IMR-90 (cell line): ENCODE results near the gene TSEN54.

Experiments
- CHD1 ChIP-seq: IDR thresholded peaks from 2 replicates; pipeline ENCODE4 v1.6.1; 2012; ENCODE audit warnings: low read depth, low read length, improper control_type of control experiment
- CTCF ChIP-seq: conservative IDR thresholded peaks from 2 replicates; pipeline ENCODE4 v1.5.1; 2012; ENCODE audit warnings: mild to moderate bottlenecking, low read depth, low read length, improper control_type of control experiment
- FOS ChIP-seq: fragments of 150-350 bp; IDR thresholded peaks from 2 replicates; pipeline ENCODE4 v1.6.1; 2016; ENCODE audit warnings: low read depth, low read length
- POLR2A ChIP-seq: IDR thresholded peaks from 2 replicates; pipeline ENCODE4 v1.6.1; 2012; ENCODE audit warnings: mild to moderate bottlenecking, low read depth, low read length
- RCOR1 ChIP-seq: IDR thresholded peaks from 2 replicates; pipeline ENCODE4 v1.6.1; 2012; ENCODE audit warnings: mild to moderate bottlenecking, low read length, improper control_type of control experiment; ENCODE audit not compliant: insufficient replicate concordance
- RFX5 ChIP-seq: IDR thresholded peaks from 2 replicates; pipeline ENCODE4 v1.8.0; 2012; ENCODE audit warnings: low read depth, mild to moderate bottlenecking, low read length, moderate library complexity

- TF ChIP-seq CTCF (no peak), RCOR1 (no peak), POLR2A (no peak), FOS (no peak), CHD1 (no peak), RFX5 (no peak)
Measured at GRCh38 chr17:75499313-75500022, 16.9 kb upstream of the TSEN54 start.
